Urinary bladder (tissue), 4 donors: ENCODE data around the gene SIGLEC7. TPM values are rescaled to one million over a fixed set of nuclear protein-coding genes. Genes with fewer than 3 reads are reported as not detected.

ENCODE experiments used
- DNase-seq: peaks from one replicate; pipeline ENCODE4 v3.0.0-alpha.2; 2015; ENCODE audit errors: extremely low spot score
- H3K27ac ChIP-seq: one replicate; pipeline ENCODE4 v1.5.1; 2013; ENCODE audit warnings: low read depth, mild to moderate bottlenecking, moderate library complexity
- H3K36me3 ChIP-seq: one replicate; pipeline ENCODE4 v1.6.1; 2013; ENCODE audit warnings: mild to moderate bottlenecking, moderate library complexity; ENCODE audit not compliant: insufficient read depth
- H3K4me1 ChIP-seq: one replicate; pipeline ENCODE4 v1.6.1; 2013; ENCODE audit warnings: mild to moderate bottlenecking, moderate library complexity; ENCODE audit not compliant: insufficient read depth
- H3K4me3 ChIP-seq: one replicate; pipeline ENCODE4 v1.5.1; 2013; ENCODE audit warnings: low read depth, low read length
- WGBS: extraction: QIAGEN DNeasy Blood & Tissue Kit; methylation state at CpG from one replicate; pipeline ENCODE4 v1.1.7; 2013; 5-methylcytosine and 5-hydroxymethylcytosine counted together
- polyA plus RNA-seq: library from polyadenylated mRNA; stranded (reverse); fragments of 200-250 nt; gene quantifications from one replicate; pipeline ENCODE4 v1.2.3, GENCODE V29; 2013
- total RNA-seq: library from RNA; depleted of rRNA; stranded (reverse); fragments of >200 nt; gene quantifications from one replicate; pipeline ENCODE4 v1.2.3, GENCODE V29; 2014
- donor health status: healthy with polysubstance abuse.
- donor health status: healthy.

The SIGLEC7 gene
- total and polyA plus RNA-seq, 2 donors: 0.85 to 3.4 TPM

- Histone ChIP-seq H3K4me1 (peaks cover 2% of the 10 kb centered on the region), H3K36me3 (no peaks in the 10 kb centered on the region), H3K4me3 (peak overlapping the region; percentile 65), H3K27ac (no peak overlapping the region)
- no peak for DNase-seq
- 17% methylated on average over 18 of the region's 18 CpGs for WGBS
Measured at GRCh38 chr19:51107406-51108065, 34.6 kb upstream of the SIGLEC7 start.

GRCh38 chr19:51108066-51108804 lies 33.9 kb upstream of the SIGLEC7 start, which contains the start of gene CTU1:
CTU1 (minus strand) TSS chr19:51108409; CDS start chr19:51104569, 3,840 bp downstream.
- Histone ChIP-seq H3K36me3 (no peaks in the 10 kb centered on the region), H3K27ac (no peak within 1 kb of the TSS), H3K4me3 (peak within 1 kb of the TSS; percentile 65), H3K4me1 (peaks cover 2% of the 10 kb centered on the region)
- WGBS: under 1% methylated on average over 43 of the region's 43 CpGs
- peak; percentile 97 for DNase-seq

GRCh38 chr19:51108805-51109146 lies 33.3 kb upstream of the SIGLEC7 start:
- Histone ChIP-seq H3K36me3 (no peaks in the 10 kb centered on the region), H3K4me1 (peaks cover 2% of the 10 kb centered on the region), H3K27ac (no peak overlapping the region), H3K4me3 (peak overlapping the region; percentile 65)
- DNase-seq: no peak
- 2% methylated on average over 15 of the region's 15 CpGs for WGBS

- no peak for DNase-seq
- Histone ChIP-seq H3K27ac (no peak overlapping the region), H3K36me3 (no peaks in the 10 kb centered on the region), H3K4me1 (peaks cover 2% of the 10 kb centered on the region), H3K4me3 (no peak overlapping the region)
- 75% methylated on average over 1 of the region's 1 CpG for WGBS
Measured at GRCh38 chr19:51110666-51110971, 31.5 kb upstream of the SIGLEC7 start.

GRCh38 chr19:51111606-51112005 lies 30.5 kb upstream of the SIGLEC7 start:
- H3K4me1 ChIP-seq: peaks cover 2% of the 10 kb centered on the region
- H3K36me3 ChIP-seq: no peaks in the 10 kb centered on the region
- H3K27ac ChIP-seq: no peak overlapping the region
- WGBS: 41% methylated on average over 6 of the region's 6 CpGs
- no peak for DNase-seq
- no peak overlapping the region for H3K4me3 ChIP-seq

- no peak overlapping the region for H3K4me3 ChIP-seq
- H3K36me3 ChIP-seq: no peaks in the 10 kb centered on the region
- WGBS: 78% methylated on average over 6 of the region's 6 CpGs
- no peaks in the 10 kb centered on the region for H3K4me1 ChIP-seq
- DNase-seq: no peak
- no peak overlapping the region for H3K27ac ChIP-seq
Measured at GRCh38 chr19:51114087-51114729, 27.9 kb upstream of the SIGLEC7 start.

- WGBS: 74% methylated on average over 6 of the region's 6 CpGs
- Histone ChIP-seq H3K4me1 (no peaks in the 10 kb centered on the region), H3K27ac (no peak overlapping the region), H3K4me3 (no peak overlapping the region), H3K36me3 (no peaks in the 10 kb centered on the region)
- DNase-seq: no peak
Measured at GRCh38 chr19:51116736-51117286, 25.3 kb upstream of the SIGLEC7 start.

GRCh38 chr19:51119101-51119500 lies 23.0 kb upstream of the SIGLEC7 start:
- no peak overlapping the region for H3K27ac ChIP-seq
- H3K4me1 ChIP-seq: no peaks in the 10 kb centered on the region
- no peak overlapping the region for H3K4me3 ChIP-seq
- WGBS: 49% methylated on average over 4 of the region's 4 CpGs
- no peaks in the 10 kb centered on the region for H3K36me3 ChIP-seq
- no peak for DNase-seq

GRCh38 chr19:51119611-51120010 lies 22.5 kb upstream of the SIGLEC7 start:
- no peak for DNase-seq
- Histone ChIP-seq H3K27ac (no peak overlapping the region), H3K36me3 (no peaks in the 10 kb centered on the region), H3K4me3 (no peak overlapping the region), H3K4me1 (no peaks in the 10 kb centered on the region)
- 77% methylated on average over 6 of the region's 6 CpGs for WGBS

GRCh38 chr19:51120160-51120559 lies 21.9 kb upstream of the SIGLEC7 start:
- no peaks in the 10 kb centered on the region for H3K4me1 ChIP-seq
- no peak overlapping the region for H3K27ac ChIP-seq
- WGBS: 80% methylated on average over 6 of the region's 6 CpGs
- no peak for DNase-seq
- no peak overlapping the region for H3K4me3 ChIP-seq
- no peaks in the 10 kb centered on the region for H3K36me3 ChIP-seq

GRCh38 chr19:51121257-51121656 lies 20.8 kb upstream of the SIGLEC7 start:
- H3K4me3 ChIP-seq: no peak overlapping the region
- no peaks in the 10 kb centered on the region for H3K4me1 ChIP-seq
- 86% methylated on average over 8 of the region's 8 CpGs for whole genome bisulfite sequencing
- H3K36me3 ChIP-seq: no peaks in the 10 kb centered on the region
- H3K27ac ChIP-seq: no peak overlapping the region
- DNase-seq: no peak

GRCh38 chr19:51122112-51122981 lies 19.8 kb upstream of the SIGLEC7 start:
- H3K4me1 ChIP-seq: no peaks in the 10 kb centered on the region
- no peaks in the 10 kb centered on the region for H3K36me3 ChIP-seq
- H3K4me3 ChIP-seq: no peak overlapping the region
- no peak for DNase-seq
- H3K27ac ChIP-seq: no peak overlapping the region
- WGBS: 66% methylated on average over 22 of the region's 22 CpGs

GRCh38 chr19:51123381-51123800 lies 18.7 kb upstream of the SIGLEC7 start:
- DNase-seq: no peak
- H3K4me1 ChIP-seq: no peaks in the 10 kb centered on the region
- H3K27ac ChIP-seq: no peak overlapping the region
- H3K36me3 ChIP-seq: no peaks in the 10 kb centered on the region
- WGBS: 60% methylated on average over 6 of the region's 6 CpGs
- no peak overlapping the region for H3K4me3 ChIP-seq
